Erythroblast (primary cell): ENCODE results near the gene DOCK3.

Experiments used
- GATA1 ChIP-seq: IDR thresholded peaks from 2 replicates; pipeline ENCODE4 v1.6.1; 2011; ENCODE audit warnings: low read depth, mild to moderate bottlenecking, control low read depth, low read length, moderate library complexity
- POLR2A ChIP-seq: IDR thresholded peaks from 2 replicates; pipeline ENCODE4 v1.6.1; 2011; ENCODE audit warnings: mild to moderate bottlenecking, low read length

- no peak for TF ChIP-seq POLR2A
- no peak for TF ChIP-seq GATA1
These were observed 678 bp downstream of the DOCK3 start for GRCh38 chr3:50675179-50676030.
